Measurements from ENCODE around the gene CLCA2.
"Not testable (repeated sequence)": the region's sequence is repeated elsewhere in the genome, so short reads cannot be mapped to it uniquely, and the experiment has no call there.

Gene CLCA2

GRCh38 chr1:86472767-86473166, 48.8 kb downstream of the CLCA2 start:
- DNase-seq (ENCODE audit: low read depth), result no peak

- no peak for DNase-seq (ENCODE audit: low read depth)
These were observed 53.3 kb downstream of the CLCA2 start for GRCh38 chr1:86477256-86477655.

GRCh38 chr1:86477682-86478081, 53.7 kb downstream of the CLCA2 start:
- DNase-seq (ENCODE audit: low read depth), result no peak

GRCh38 chr1:86478416-86479156, 54.6 kb downstream of the CLCA2 start:
- DNase-seq (ENCODE audit: low read depth), result no peak

- DNase-seq (ENCODE audit: low read depth), result no peak
These were observed 58.0 kb downstream of the CLCA2 start for GRCh38 chr1:86481966-86482365.

- DNase-seq (ENCODE audit: low read depth), result no peak
These were observed 63.3 kb downstream of the CLCA2 start for GRCh38 chr1:86487131-86487810.

GRCh38 chr1:86487811-86488141, 63.8 kb downstream of the CLCA2 start:
- DNase-seq (ENCODE audit: low read depth), result no peak

GRCh38 chr1:86489242-86489878, 65.4 kb downstream of the CLCA2 start:
- DNase-seq (ENCODE audit: low read depth), result no peak

GRCh38 chr1:86491171-86491950, 67.4 kb downstream of the CLCA2 start:
- DNase-seq (ENCODE audit: low read depth), result no peak

GRCh38 chr1:86498281-86498680, 74.3 kb downstream of the CLCA2 start:
- no peak for DNase-seq (ENCODE audit: low read depth)

- no peak for DNase-seq (ENCODE audit: low read depth)
These were observed 76.1 kb downstream of the CLCA2 start for GRCh38 chr1:86499987-86500593.

GRCh38 chr1:86500714-86501113, 76.7 kb downstream of the CLCA2 start:
- DNase-seq (ENCODE audit: low read depth), result no peak

- DNase-seq (ENCODE audit: low read depth), result not testable (repeated sequence)
These were observed 78.2 kb downstream of the CLCA2 start for GRCh38 chr1:86502125-86502646.

- no peak for DNase-seq (ENCODE audit: low read depth)
These were observed 78.9 kb downstream of the CLCA2 start for GRCh38 chr1:86502721-86503405.

- DNase-seq (ENCODE audit: low read depth), result no peak
These were observed 79.6 kb downstream of the CLCA2 start for GRCh38 chr1:86503406-86504136.

GRCh38 chr1:86504137-86504479, 80.1 kb downstream of the CLCA2 start:
- no peak for DNase-seq (ENCODE audit: low read depth)

GRCh38 chr1:86504895-86505563, 81.1 kb downstream of the CLCA2 start:
- DNase-seq (ENCODE audit: low read depth), result no peak

GRCh38 chr1:86505564-86505902, 81.6 kb downstream of the CLCA2 start:
- no peak for DNase-seq (ENCODE audit: low read depth)

Data from activated T-cell treated with anti-CD3 and anti-CD28 coated beads for 48 hours (primary cell).